ENCODE data around the gene KIF26B.

KIF26B gene

DNA sequence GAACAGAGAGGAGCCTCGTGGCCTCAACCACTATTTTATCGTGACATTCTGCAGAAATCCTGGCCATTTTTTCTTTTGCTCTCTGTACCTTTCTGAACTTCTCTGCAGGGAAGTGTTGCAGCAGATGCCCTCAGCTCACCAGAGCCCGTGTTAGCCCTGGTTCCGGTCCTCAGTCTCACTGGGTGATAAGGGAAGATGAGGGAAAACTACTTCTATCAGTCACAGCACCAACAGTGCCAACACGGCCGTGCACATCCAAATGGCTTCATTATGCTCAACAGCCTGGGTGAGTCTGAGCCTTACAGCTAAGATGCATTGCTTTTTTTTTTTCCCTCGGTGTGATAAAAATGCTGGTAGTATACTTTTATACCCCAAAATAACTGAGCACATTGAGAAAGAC is 93.0 kb downstream of the KIF26B start:
- no peak overlapping the region for H3K4me3 ChIP-seq (ENCODE audit: control insufficient read depth, low read depth, low read length)
- DNase-seq (ENCODE audit: low read depth) = no peak
- TF ChIP-seq, protein P1, sequence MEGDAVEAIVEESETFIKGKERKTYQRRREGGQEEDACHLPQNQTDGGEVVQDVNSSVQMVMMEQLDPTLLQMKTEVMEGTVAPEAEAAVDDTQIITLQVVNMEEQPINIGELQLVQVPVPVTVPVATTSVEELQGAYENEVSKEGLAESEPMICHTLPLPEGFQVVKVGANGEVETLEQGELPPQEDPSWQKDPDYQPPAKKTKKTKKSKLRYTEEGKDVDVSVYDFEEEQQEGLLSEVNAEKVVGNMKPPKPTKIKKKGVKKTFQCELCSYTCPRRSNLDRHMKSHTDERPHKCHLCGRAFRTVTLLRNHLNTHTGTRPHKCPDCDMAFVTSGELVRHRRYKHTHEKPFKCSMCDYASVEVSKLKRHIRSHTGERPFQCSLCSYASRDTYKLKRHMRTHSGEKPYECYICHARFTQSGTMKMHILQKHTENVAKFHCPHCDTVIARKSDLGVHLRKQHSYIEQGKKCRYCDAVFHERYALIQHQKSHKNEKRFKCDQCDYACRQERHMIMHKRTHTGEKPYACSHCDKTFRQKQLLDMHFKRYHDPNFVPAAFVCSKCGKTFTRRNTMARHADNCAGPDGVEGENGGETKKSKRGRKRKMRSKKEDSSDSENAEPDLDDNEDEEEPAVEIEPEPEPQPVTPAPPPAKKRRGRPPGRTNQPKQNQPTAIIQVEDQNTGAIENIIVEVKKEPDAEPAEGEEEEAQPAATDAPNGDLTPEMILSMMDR (IDR thresholded peaks at IDR 0.05; ENCODE audit: control insufficient read depth, insufficient read depth, low read depth, low read length, missing control alignments) = no peak

DNA sequence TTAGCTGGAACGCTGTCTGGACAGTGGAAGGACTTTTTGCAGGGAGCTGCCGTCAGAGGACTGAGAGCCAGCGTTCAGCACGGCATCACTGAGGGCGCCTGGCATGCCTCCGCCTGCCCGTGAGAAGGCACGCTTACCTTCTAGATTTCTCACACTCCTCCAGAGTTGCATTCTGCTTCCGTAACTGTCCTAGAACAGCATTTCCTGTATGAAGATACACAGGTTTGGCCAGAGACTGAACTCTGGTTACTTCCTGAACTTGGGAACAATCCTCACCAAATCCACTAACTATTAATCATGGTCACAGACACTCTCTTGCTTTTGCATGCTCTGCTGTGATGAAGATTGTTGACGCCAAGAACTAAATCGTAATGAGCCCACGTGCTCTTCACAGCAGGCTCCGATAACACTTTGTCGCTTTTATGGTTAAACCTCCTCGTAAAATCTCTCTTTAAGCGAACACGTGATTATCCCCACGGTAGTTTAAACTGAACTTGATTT is 93.5 kb downstream of the KIF26B start:
- no peak overlapping the region for H3K4me3 ChIP-seq (ENCODE audit: control insufficient read depth, low read depth, low read length)
- TF ChIP-seq, protein P1 (IDR thresholded peaks at IDR 0.05; ENCODE audit: control insufficient read depth, insufficient read depth, low read depth, low read length, missing control alignments) = no peak
- DNase-seq (ENCODE audit: low read depth) = no peak

DNA sequence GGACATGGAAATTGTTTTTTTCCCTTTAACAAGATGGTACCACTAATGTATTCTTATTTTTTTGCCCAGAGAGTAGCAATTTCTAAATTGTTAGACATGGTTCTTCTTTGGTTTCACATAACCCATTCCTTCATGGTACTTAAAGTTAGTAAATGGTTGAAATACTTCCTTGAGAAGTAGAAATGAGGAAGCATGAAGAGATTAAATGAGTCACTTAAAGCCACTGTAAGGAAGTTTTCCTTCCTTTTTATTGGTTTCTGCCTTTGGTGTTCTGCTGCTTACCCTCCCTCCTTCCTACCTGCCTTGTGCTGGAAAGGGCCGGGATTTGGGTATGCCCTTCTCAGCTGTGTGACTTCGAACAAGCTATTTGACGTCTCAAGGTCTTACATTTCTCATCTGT is 101.0 kb downstream of the KIF26B start:
- TF ChIP-seq, protein P1 (IDR thresholded peaks at IDR 0.05; ENCODE audit: control insufficient read depth, insufficient read depth, low read depth, low read length, missing control alignments) = no peak
- DNase-seq (ENCODE audit: low read depth) = no peak
- H3K4me3 ChIP-seq (ENCODE audit: control insufficient read depth, low read depth, low read length) = no peak overlapping the region

DNA sequence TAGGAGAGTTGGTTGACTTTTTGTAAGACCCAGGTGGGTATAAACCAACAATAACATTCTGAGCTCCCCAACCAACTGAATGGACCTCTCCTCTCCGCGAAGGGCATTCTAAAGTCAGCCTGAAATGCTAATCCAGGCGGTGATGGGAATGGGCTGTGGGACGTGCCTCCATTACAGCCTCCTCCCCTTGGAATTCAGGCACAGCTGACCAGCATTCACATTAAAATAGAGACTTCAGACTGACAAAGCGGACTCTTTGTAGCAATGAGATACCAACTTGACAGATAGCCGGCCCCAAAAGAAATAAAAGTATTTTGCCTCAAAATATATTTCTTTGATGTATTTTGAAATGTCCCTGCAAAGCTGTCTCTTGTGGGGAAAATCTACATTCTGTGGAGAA is 101.7 kb downstream of the KIF26B start:
- TF ChIP-seq, protein P1 (IDR thresholded peaks at IDR 0.05; ENCODE audit: control insufficient read depth, insufficient read depth, low read depth, low read length, missing control alignments) = no peak
- no peak overlapping the region for H3K4me3 ChIP-seq (ENCODE audit: control insufficient read depth, low read depth, low read length)
- DNase-seq (ENCODE audit: low read depth) = no peak

DNA sequence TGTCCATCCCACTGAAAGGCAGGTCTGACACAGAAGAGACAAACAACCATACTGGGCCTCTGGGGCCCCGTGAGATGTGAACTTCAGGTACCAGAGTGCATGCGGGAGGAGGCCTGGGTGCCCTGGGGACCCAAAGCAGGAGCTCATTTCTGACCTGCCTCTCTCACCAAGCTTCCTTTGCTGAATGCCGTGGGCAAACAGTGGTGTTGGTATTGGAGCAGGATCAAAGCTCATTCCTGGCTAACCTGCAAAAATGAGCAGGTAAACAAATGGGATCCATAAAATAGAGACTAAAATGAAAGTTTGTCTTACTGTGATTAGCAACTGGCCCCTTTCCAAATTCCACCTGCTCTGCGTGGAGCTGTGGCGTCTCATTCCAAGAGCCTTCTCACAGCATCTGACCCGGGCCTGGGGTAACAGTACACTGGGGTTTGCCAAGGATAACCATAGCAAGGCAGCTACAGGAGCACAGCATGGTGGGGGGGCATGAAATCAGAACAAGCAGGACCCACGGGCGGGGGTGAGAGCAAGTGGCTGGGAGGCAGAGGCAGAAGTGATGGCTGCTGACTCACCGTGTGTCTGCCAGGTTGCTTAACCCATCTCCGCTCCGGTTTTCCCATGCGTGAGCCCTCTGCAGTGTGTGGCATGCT is 103.6 kb downstream of the KIF26B start:
- DNase-seq (ENCODE audit: low read depth) = no peak
- TF ChIP-seq, protein P1 (IDR thresholded peaks at IDR 0.05; ENCODE audit: control insufficient read depth, insufficient read depth, low read depth, low read length, missing control alignments) = no peak
- H3K4me3 ChIP-seq (ENCODE audit: control insufficient read depth, low read depth, low read length) = no peak overlapping the region

DNA sequence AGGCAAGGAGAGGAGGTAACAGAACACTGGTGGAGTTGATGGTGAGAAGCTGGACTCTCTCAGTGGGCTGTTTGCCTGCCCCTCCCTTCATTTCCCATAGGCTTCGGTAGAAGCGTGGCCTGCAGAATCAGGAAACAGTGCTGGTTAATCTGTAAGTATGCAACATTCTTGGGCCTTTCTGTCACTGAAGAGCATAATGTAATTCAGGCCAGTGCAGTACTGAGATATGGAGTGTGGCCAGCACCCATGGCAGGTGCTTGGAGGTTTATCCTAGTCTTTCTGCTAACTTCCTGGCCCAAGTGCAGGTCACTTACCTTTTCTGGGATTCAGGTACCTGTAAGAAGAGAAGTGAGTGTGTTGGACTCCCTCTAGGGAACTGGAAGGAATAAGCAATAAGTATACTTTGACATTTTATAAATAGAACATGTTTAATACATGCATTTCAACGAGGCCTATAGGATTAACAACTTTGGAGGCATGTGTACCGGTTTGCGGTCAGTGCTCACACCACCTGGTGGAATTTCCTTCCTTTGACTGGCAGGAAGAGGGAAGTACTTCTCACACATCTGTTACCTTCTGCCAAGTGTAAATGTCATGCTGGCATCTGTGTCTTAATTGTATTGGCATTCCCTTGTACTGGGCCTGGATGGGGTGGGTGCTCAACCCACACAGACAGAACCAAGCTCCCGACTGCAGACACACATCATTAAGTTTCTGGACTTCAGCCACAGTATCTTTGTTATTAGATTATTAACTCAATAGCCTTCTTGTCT is 105.5 kb downstream of the KIF26B start:
- no peak overlapping the region for H3K4me3 ChIP-seq (ENCODE audit: control insufficient read depth, low read depth, low read length)
- no peak for DNase-seq (ENCODE audit: low read depth)
- TF ChIP-seq, protein P1 (IDR thresholded peaks at IDR 0.05; ENCODE audit: control insufficient read depth, insufficient read depth, low read depth, low read length, missing control alignments) = no peak

All from AG09309 (cell line).